Smooth muscle cell of bladder (primary cell): ENCODE results near the gene NCCRP1. TPM values are rescaled to one million over a fixed set of nuclear protein-coding genes. Genes with fewer than 3 reads are reported as not detected.

Experiments used
- total RNA-seq: library from RNA; depleted of rRNA; stranded (reverse); fragments of >200 nt; gene quantifications from 2 replicates; pipeline ENCODE4 v1.2.3, GENCODE V29; 2014

The NCCRP1 gene
- not detected in 2 replicates for total RNA-seq

GRCh38 chr19:39196860-39197562, at the start of gene NCCRP1:
Gene NCCRP1, plus strand, starts transcription at chr19:39196964. Its CDS starts 19 bp downstream, at chr19:39196983.

GRCh38 chr19:39203372-39204341, 6.9 kb downstream of the NCCRP1 start, which contains the start of gene SYCN:
Gene SYCN, minus strand, starts transcription at chr19:39204263. Its CDS starts 9 bp downstream, at chr19:39204254.

GRCh38 chr19:39244410-39245100, 47.8 kb downstream of the NCCRP1 start, which contains the start of gene IFNL3:
Gene IFNL3, minus strand, starts transcription at chr19:39245006. Its CDS starts 39 bp downstream, at chr19:39244967.

GRCh38 chr19:39248806-39249205, 52.0 kb downstream of the NCCRP1 start, which contains the start of gene IFNL4:
Gene IFNL4, minus strand, starts transcription at chr19:39248856.

Other genes starting within 250 kb of the NCCRP1 start
- gene FBXO17, start 221.2 kb upstream of the NCCRP1 start, total RNA-seq: 11.9 and 22.3 TPM in 2 replicates
- 2.0 and 5.5 TPM in 2 replicates for gene FBXO27, start 164.4 kb upstream of the NCCRP1 start, total RNA-seq
- gene ACP7, start 112.6 kb upstream of the NCCRP1 start, total RNA-seq: 0.09 TPM in 1 of 2 replicates, not detected in the other
- gene PAK4, start 71.2 kb upstream of the NCCRP1 start, total RNA-seq: 3.1 and 4.2 TPM in 2 replicates
- gene SYCN, start 7.3 kb downstream of the NCCRP1 start, total RNA-seq: not detected in 2 replicates
- not detected in 2 replicates for gene IFNL3, start 48.0 kb downstream of the NCCRP1 start, total RNA-seq
- gene IFNL4, start 51.9 kb downstream of the NCCRP1 start, total RNA-seq: not detected in 2 replicates
- not detected in 2 replicates for gene IFNL2, start 71.4 kb downstream of the NCCRP1 start, total RNA-seq
- not detected in 2 replicates for gene IFNL1, start 99.4 kb downstream of the NCCRP1 start, total RNA-seq
- gene LRFN1, start 123.9 kb downstream of the NCCRP1 start, total RNA-seq: 0.14 and 0.18 TPM in 2 replicates
- 1.1 and 1.3 TPM in 2 replicates for gene GMFG, start 139.1 kb downstream of the NCCRP1 start, total RNA-seq
- gene SAMD4B, start 145.5 kb downstream of the NCCRP1 start, total RNA-seq: 18.9 and 27.7 TPM in 2 replicates
- 38.1 and 46.3 TPM in 2 replicates for gene PAF1, start 194.1 kb downstream of the NCCRP1 start, total RNA-seq
- 12.1 and 12.5 TPM in 2 replicates for gene MED29, start 194.4 kb downstream of the NCCRP1 start, total RNA-seq
- gene ZFP36, start 209.9 kb downstream of the NCCRP1 start, total RNA-seq: 1.3 TPM in 2 replicates
- gene PLEKHG2, start 215.7 kb downstream of the NCCRP1 start, total RNA-seq: 10.0 and 13.2 TPM in 2 replicates
- 106 and 273 TPM in 2 replicates for gene RPS16, start 239.0 kb downstream of the NCCRP1 start, total RNA-seq
- gene SUPT5H, start 248.6 kb downstream of the NCCRP1 start, total RNA-seq: 50.3 and 67.6 TPM in 2 replicates